Endothelial cell of umbilical vein (primary cell): ENCODE data around the gene SLC34A2. TPM values are rescaled to one million over a fixed set of nuclear protein-coding genes. Genes with fewer than 3 reads are reported as not detected.

Experiments used
- BruUV-seq: library from RNA; stranded (reverse); fragments of 400-500 nt; replicated peaks from 2 replicates; lab custom pipeline; 2021; lab: Mats Ljungman, UMichigan
- CTCF ChIA-PET: fragments of 300-600, 350-600 bp; sonication (Branson Sonifier 250); formaldehyde crosslinking; loops from one replicate; lab custom pipeline; 2021; ENCODE audit warnings: antibody characterized with exemption, inconsistent platforms; lab: Charles Lee
- POLR2A ChIA-PET: fragments of 300-600, 350-600 bp; sonication (Branson Sonifier 250); formaldehyde crosslinking; loops from one replicate; lab custom pipeline; 2021; ENCODE audit warnings: antibody characterized with exemption, inconsistent platforms; lab: Charles Lee
- DNase-seq: peaks from one replicate; pipeline ENCODE4 v3.0.0-alpha.2; 2011; ENCODE audit warnings: low read depth, low spot score
- FAIRE-seq: peaks from 2 replicates; lab custom pipeline; 2011; peaks lifted over from hg19 to GRCh38; lab: Jason Lieb, UNC
- H2AFZ ChIP-seq: 2 replicates; pipeline ENCODE4 v1.6.0; 2012; ENCODE audit warnings: low read depth, low read length, control low read depth, inconsistent platforms
- H3K27ac ChIP-seq: 2 replicates; pipeline ENCODE4 v1.5.1; 2011; ENCODE audit warnings: low read depth, mild to moderate bottlenecking, control low read depth, low read length, moderate library complexity; ENCODE audit not compliant: insufficient read depth
- H3K27me3 ChIP-seq, 2 experiments: 2 replicates each; pipeline versions ENCODE4 v1.6.0 to v1.6.1; 2011; ENCODE audit warnings: low read length in 2 of 2, mixed read lengths in 1 of 2; ENCODE audit not compliant: control insufficient read depth in 2 of 2, insufficient read depth in 2 of 2
- H3K36me3 ChIP-seq, 2 experiments: 2 replicates in 1 of 2; 3 replicates in 1 of 2; pipeline ENCODE4 v1.5.1; 2011; ENCODE audit warnings: low read length in 2 of 2, mild to moderate bottlenecking in 1 of 2, moderate library complexity in 1 of 2; ENCODE audit not compliant: control insufficient read depth in 2 of 2, insufficient read depth in 2 of 2; ENCODE audit errors: extremely low read depth in 1 of 2
- H3K4me1 ChIP-seq: 3 replicates; pipeline ENCODE4 v1.5.1; 2011; ENCODE audit warnings: mild to moderate bottlenecking, low read length; ENCODE audit not compliant: control insufficient read depth, insufficient read depth; ENCODE audit errors: extremely low read depth
- H3K4me2 ChIP-seq: 2 replicates; pipeline ENCODE4 v1.6.1; 2011; ENCODE audit warnings: low read length, control low read depth, mixed read lengths; ENCODE audit not compliant: insufficient read depth
- H3K4me3 ChIP-seq, 3 experiments: fragments of 200-600 bp in 1 of 3; sonication (generic), shearing (Covaris generic) in 1 of 3; replicated peaks in 1 of 3; 2 replicates each; pipeline ENCODE4 v1.5.1; 2011 to 2016; ENCODE audit warnings: control low read depth in 3 of 3, low read length in 3 of 3, mild to moderate bottlenecking in 2 of 3, inconsistent platforms in 1 of 3, low read depth in 1 of 3, moderate library complexity in 1 of 3; ENCODE audit not compliant: insufficient read depth in 1 of 3
- H3K79me2 ChIP-seq: 2 replicates; pipeline ENCODE4 v1.6.0; 2012; ENCODE audit warnings: low read length, inconsistent platforms; ENCODE audit not compliant: control insufficient read depth, insufficient read depth
- H3K9ac ChIP-seq: replicated peaks from 2 replicates; pipeline ENCODE3; 2011; ENCODE audit warnings: low read length, control low read depth; ENCODE audit not compliant: insufficient read depth; ENCODE audit errors: extremely low read depth
- H3K9me1 ChIP-seq: replicated peaks from 3 replicates; pipeline ENCODE4 v1.6.0; 2011; ENCODE audit warnings: mild to moderate bottlenecking, low read length; ENCODE audit not compliant: control insufficient read depth, insufficient read depth; ENCODE audit errors: extremely low read depth
- H3K9me3 ChIP-seq: replicated peaks from 2 replicates; pipeline ENCODE4 v1.5.1; 2012; ENCODE audit warnings: low read length, inconsistent platforms; ENCODE audit not compliant: control insufficient read depth, insufficient read depth
- H4K20me1 ChIP-seq: replicated peaks from 2 replicates; pipeline ENCODE3; 2011; ENCODE audit warnings: mild to moderate bottlenecking, low read length; ENCODE audit not compliant: control insufficient read depth, insufficient read depth; ENCODE audit errors: extremely low read depth
- EZH2 ChIP-seq: IDR thresholded peaks from 2 replicates; pipeline ENCODE4 v1.6.1; 2012; ENCODE audit warnings: borderline replicate concordance, low read depth, mild to moderate bottlenecking, moderate library complexity, low read length, inconsistent platforms; ENCODE audit not compliant: severe bottlenecking
- FOS ChIP-seq: IDR thresholded peaks from 2 replicates; pipeline ENCODE4 v1.6.1; 2011; ENCODE audit warnings: mild to moderate bottlenecking, low read length, moderate library complexity, borderline replicate concordance; ENCODE audit not compliant: insufficient read depth
- GATA2 ChIP-seq: IDR thresholded peaks from 2 replicates; pipeline ENCODE4 v1.7.0; 2011; ENCODE audit warnings: low read depth, mild to moderate bottlenecking, moderate library complexity, mixed read lengths, low read length; ENCODE audit not compliant: insufficient read length, insufficient read depth
- JUN ChIP-seq: IDR thresholded peaks from 2 replicates; pipeline ENCODE4 v1.6.1; 2011; ENCODE audit warnings: borderline replicate concordance, low read depth; ENCODE audit not compliant: insufficient read length, insufficient read depth
- MAX ChIP-seq: IDR thresholded peaks from 2 replicates; pipeline ENCODE4 v1.6.1; 2011; ENCODE audit not compliant: insufficient read depth, insufficient read length
- MYC ChIP-seq: IDR thresholded peaks from one replicate; pipeline ENCODE4 v1.6.1; 2011; ENCODE audit warnings: mild to moderate bottlenecking, low read depth, low read length
- POLR2A ChIP-seq: IDR thresholded peaks from 2 replicates; pipeline ENCODE4 v1.6.1; 2012; ENCODE audit warnings: low read depth, mild to moderate bottlenecking, control low read depth, low read length
- POLR2AphosphoS5 ChIP-seq: IDR thresholded peaks from 2 replicates; pipeline ENCODE4 v1.6.1; 2012; ENCODE audit warnings: low read depth, mild to moderate bottlenecking, control low read depth, low read length, moderate library complexity; ENCODE audit not compliant: insufficient read depth
- dilution Hi-C: fragments of 300-500 bp; cut with MboI; formaldehyde crosslinking; loops from one replicate; pipeline ENCODE4 v1.15.0; 2019; ENCODE audit warnings: low sequenced_read_pairs; ENCODE audit not compliant: extremely low pct_ligation_motif_present
- intact Hi-C: fragments of 100-400 bp; cut with micrococcal nuclease; formaldehyde crosslinking; loops from one replicate; pipeline ENCODE4 v1.10.0; 2022
- polyA plus RNA-seq, 4 experiments: library from polyadenylated mRNA; depleted of rRNA in 3 of 4; stranded (reverse) in 3 of 4; unstranded in 1 of 4; fragments of >200 nt; gene quantifications; 2 replicates each; pipeline versions ENCODE4 v1.2.1 to v1.2.3, GENCODE V29; 2011 to 2012; ENCODE audit warnings: missing spikeins in 1 of 4
- total RNA-seq: library from RNA; stranded (reverse); gene quantifications from 2 replicates; pipeline ENCODE4 v1.2.3, GENCODE V29; 2021
- TF ChIP-seq, protein P1 (sequence below), 2 donors: IDR thresholded peaks; 1 replicate in 1 of 2; 2 replicates in 1 of 2; pipeline ENCODE4 v1.5.1; 2011; ENCODE audit warnings: low read length in 2 of 2, mild to moderate bottlenecking in 2 of 2, moderate library complexity in 2 of 2, control low read depth in 1 of 2, inconsistent platforms in 1 of 2, low read depth in 1 of 2; ENCODE audit not compliant: insufficient read depth in 1 of 2; ENCODE audit errors: extremely low read depth in 1 of 2

The SLC34A2 gene
- total and polyA plus RNA-seq, 2 donors (not counting 3 experiments of a cell fraction or from before 2014, with no cell fraction given), result not detected

DNA sequence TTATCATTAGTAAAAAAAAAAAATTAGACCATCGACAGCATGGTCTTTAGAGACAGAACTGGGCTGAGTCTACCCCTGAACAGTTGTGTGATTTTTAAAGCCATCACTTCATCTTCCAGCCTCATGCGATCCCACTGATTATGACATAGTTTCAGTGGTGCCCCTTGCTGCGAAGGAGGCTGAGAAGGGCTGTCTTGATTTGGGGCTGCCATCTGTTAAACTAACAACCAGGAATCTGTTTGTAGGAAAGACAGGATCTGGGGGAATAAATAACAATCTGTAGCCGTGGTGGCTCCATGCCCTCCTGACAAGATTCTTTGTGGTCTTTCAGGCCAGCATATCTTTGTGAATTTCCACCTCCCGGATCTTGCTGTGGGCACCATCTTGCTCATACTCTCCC lies 17.1 kb downstream of the SLC34A2 start:
- intact Hi-C loops (no loop called here), dilution Hi-C loops (no loop called here)
- Histone ChIP-seq H3K27ac (no peak overlapping the region), H3K4me3 (no peak overlapping the region), H3K9me3 (no peaks in the 10 kb centered on the region), H3K79me2 (no peaks in the 10 kb centered on the region), H3K4me2 (no peak overlapping the region), H3K9ac (no peak overlapping the region), H2AFZ (no peak overlapping the region), H3K27me3 (peaks cover 0 to 2% of the 10 kb centered on the region in 2 experiments), H3K9me1 (no peaks in the 10 kb centered on the region), H3K36me3 (no peaks in the 10 kb centered on the region), H4K20me1 (no peaks in the 10 kb centered on the region), H3K4me1 (no peaks in the 10 kb centered on the region)
- DNase-seq, result no peak
- no peak for TF ChIP-seq GATA2
- no peak for TF ChIP-seq FOS
- TF ChIP-seq MYC, result no peak
- TF ChIP-seq POLR2A, result no peak
- TF ChIP-seq, protein P1, sequence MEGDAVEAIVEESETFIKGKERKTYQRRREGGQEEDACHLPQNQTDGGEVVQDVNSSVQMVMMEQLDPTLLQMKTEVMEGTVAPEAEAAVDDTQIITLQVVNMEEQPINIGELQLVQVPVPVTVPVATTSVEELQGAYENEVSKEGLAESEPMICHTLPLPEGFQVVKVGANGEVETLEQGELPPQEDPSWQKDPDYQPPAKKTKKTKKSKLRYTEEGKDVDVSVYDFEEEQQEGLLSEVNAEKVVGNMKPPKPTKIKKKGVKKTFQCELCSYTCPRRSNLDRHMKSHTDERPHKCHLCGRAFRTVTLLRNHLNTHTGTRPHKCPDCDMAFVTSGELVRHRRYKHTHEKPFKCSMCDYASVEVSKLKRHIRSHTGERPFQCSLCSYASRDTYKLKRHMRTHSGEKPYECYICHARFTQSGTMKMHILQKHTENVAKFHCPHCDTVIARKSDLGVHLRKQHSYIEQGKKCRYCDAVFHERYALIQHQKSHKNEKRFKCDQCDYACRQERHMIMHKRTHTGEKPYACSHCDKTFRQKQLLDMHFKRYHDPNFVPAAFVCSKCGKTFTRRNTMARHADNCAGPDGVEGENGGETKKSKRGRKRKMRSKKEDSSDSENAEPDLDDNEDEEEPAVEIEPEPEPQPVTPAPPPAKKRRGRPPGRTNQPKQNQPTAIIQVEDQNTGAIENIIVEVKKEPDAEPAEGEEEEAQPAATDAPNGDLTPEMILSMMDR (IDR thresholded peaks at IDR 0.05; ENCODE audit: extremely low read depth in 1 of 2, insufficient read depth in 1 of 2, low read depth in 1 of 2, low read length in 2 of 2), result no peak
- TF ChIP-seq MAX, result no peak
- TF ChIP-seq JUN, result no peak
- no peak for TF ChIP-seq POLR2AphosphoS5
- no peak for TF ChIP-seq EZH2
- FAIRE-seq, result no peak
- POLR2A ChIA-PET, result no interaction called here
- no TSS peak for BruUV-seq
- CTCF ChIA-PET, result no interaction called here
